ENCODE data around the gene HCK. TPM values are rescaled to one million over a fixed set of nuclear protein-coding genes. Genes with fewer than 3 reads are reported as not detected.

The HCK gene
- polyA plus RNA-seq, 1 of the 3 experiments (the other 2 are of a cell fraction): not detected

- ChIA-PET CTCF (no interaction called here), POLR2A (no interaction called here)
- Histone ChIP-seq H2AFZ (ENCODE audit: low read depth) (0 out of 2 replicates have a peak overlapping the region, but pooled peaks have one; percentile 9), H4K20me1 (ENCODE audit: insufficient read depth) (no peaks in the 10 kb centered on the region), H3K79me2 (ENCODE audit: insufficient read depth) (no peaks in the 10 kb centered on the region), H3K9me3 (no peaks in the 10 kb centered on the region), H3K36me3 (replicated peaks in 1 of 2; ENCODE audit: control insufficient read depth in 1 of 2, insufficient read depth in 2 of 2, low read length in 1 of 2) (no peaks in the 10 kb centered on the region), H3K27me3 (ENCODE audit: insufficient read depth) (no peaks in the 10 kb centered on the region; the same call in 1 of the 2 replicates), H3F3A (replicated peaks; ENCODE audit: insufficient read depth) (peaks cover 4% of the 10 kb centered on the region), H3K9me2 (no peaks in the 10 kb centered on the region), H3K27ac (ENCODE audit: low read depth in 2 of 2, low read length in 1 of 2) (no peak overlapping the region), H3K4me3 (ENCODE audit: low read depth in 2 of 2, low read length in 1 of 2) (no peak overlapping the region), H3K4me1 (ENCODE audit: control insufficient read depth in 1 of 2, insufficient read depth in 2 of 2, low read depth in 1 of 2, low read length in 1 of 2) (no peaks in the 10 kb centered on the region; a peak in 1 of 4 replicates), H3K4me2 (no peak overlapping the region), H3K9ac (no peak overlapping the region)
- no peak for TF ChIP-seq MEF2A (IDR thresholded peaks at IDR 0.05; ENCODE audit: borderline replicate concordance, low read depth)
- TF ChIP-seq FOSL2 (IDR thresholded peaks at IDR 0.05; ENCODE audit: borderline replicate concordance, low read depth): no peak
- no peak for TF ChIP-seq GATA2 (CRISPR knock-in tag; IDR thresholded peaks at IDR 0.05)
- no peak for TF ChIP-seq TAF1 (IDR thresholded peaks at IDR 0.05; ENCODE audit: borderline replicate concordance, low read depth, low read length)
- TF ChIP-seq USF1 (IDR thresholded peaks at IDR 0.05; ENCODE audit: borderline replicate concordance, low read depth): no peak
- no peak for TF ChIP-seq RAD21 (IDR thresholded peaks at IDR 0.05; ENCODE audit: low read length)
- no peak for TF ChIP-seq CTCF (IDR thresholded peaks at IDR 0.05)
- no peak for TF ChIP-seq NRF1 (IDR thresholded peaks at IDR 0.05; ENCODE audit: low read depth, low read length)
- TF ChIP-seq USF2 (IDR thresholded peaks at IDR 0.05; ENCODE audit: borderline replicate concordance, low read depth, low read length): no peak
- no peak for TF ChIP-seq CHD2 (IDR thresholded peaks at IDR 0.05; ENCODE audit: low read length, partially characterized antibody)
- no peak for TF ChIP-seq SMC3 (IDR thresholded peaks at IDR 0.05; ENCODE audit: low read depth, low read length)
- TF ChIP-seq IRF3 (IDR thresholded peaks at IDR 0.05; ENCODE audit: low read depth, low read length): no peak
- TF ChIP-seq RFX5 (IDR thresholded peaks at IDR 0.05; ENCODE audit: low read length): no peak
- no peak for TF ChIP-seq TEAD4 (IDR thresholded peaks at IDR 0.05; ENCODE audit: borderline replicate concordance, insufficient read depth)
- no peak for TF ChIP-seq SIN3A (IDR thresholded peaks at IDR 0.05; ENCODE audit: borderline replicate concordance, low read depth, low read length)
- no peak for TF ChIP-seq PBX3 (IDR thresholded peaks at IDR 0.05)
- no peak for DNase-seq
Observed at GRCh38 chr20:32069711-32070110, 17.7 kb downstream of the HCK start.

Measured in SK-N-SH (cell line).